ENCODE results near the gene MTO1. TPM values are rescaled to one million over a fixed set of nuclear protein-coding genes. Genes with fewer than 3 reads are reported as not detected.
"Not testable (repeated sequence)": the region's sequence is repeated elsewhere in the genome, so short reads cannot be mapped to it uniquely, and the experiment has no call there.

MTO1 gene, protein sequence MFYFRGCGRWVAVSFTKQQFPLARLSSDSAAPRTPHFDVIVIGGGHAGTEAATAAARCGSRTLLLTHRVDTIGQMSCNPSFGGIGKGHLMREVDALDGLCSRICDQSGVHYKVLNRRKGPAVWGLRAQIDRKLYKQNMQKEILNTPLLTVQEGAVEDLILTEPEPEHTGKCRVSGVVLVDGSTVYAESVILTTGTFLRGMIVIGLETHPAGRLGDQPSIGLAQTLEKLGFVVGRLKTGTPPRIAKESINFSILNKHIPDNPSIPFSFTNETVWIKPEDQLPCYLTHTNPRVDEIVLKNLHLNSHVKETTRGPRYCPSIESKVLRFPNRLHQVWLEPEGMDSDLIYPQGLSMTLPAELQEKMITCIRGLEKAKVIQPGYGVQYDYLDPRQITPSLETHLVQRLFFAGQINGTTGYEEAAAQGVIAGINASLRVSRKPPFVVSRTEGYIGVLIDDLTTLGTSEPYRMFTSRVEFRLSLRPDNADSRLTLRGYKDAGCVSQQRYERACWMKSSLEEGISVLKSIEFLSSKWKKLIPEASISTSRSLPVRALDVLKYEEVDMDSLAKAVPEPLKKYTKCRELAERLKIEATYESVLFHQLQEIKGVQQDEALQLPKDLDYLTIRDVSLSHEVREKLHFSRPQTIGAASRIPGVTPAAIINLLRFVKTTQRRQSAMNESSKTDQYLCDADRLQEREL
- total RNA-seq, result 27.9 and 32.1 TPM in 2 replicates

DNA sequence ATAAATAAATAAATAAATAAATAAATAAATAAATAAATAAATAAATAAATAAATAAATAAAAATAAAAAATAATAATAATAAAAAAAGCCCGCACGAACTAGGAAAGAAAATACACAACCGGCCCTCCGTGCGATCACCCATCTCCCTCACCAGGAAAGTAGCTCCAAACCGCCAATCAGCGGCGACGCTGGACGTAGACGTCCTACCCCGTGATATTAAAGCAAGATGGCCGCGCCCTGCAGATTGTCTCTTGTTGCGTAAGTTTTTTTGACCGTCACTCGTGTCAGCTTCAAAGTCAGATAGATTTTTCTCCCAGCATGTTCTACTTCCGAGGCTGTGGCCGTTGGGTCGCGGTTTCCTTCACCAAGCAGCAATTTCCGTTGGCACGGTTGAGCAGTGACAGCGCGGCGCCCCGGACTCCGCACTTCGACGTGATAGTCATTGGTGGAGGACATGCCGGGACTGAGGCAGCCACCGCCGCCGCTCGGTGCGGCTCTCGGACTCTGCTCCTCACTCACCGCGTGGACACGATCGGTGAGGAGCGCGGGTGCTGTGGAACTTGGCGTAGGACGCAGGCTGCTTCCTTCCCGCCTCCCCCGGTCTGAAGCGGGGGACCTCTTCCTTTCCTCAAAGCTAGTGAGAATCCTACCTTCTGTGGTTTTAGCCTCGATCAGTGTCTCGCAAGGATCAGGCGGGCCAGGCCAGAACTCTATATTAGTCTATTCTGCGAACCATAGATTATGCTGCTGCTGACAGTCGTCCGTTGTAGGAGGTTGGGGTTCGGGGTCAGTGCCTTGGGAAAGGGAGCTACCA lies at the start of gene MTO1:
TSS of gene MTO1 (plus strand) at position 201 of the 814 bp plus-strand sequence. CDS start at position 319, 118 bp downstream.
- H3K4me1 Mint-ChIP-seq (ENCODE audit: low read depth), result peaks cover 41% of the 10 kb centered on the region
- H3K36me3 Mint-ChIP-seq (ENCODE audit: low read depth), result peaks cover 22% of the 10 kb centered on the region
- H3K27ac Mint-ChIP-seq, result peak within 1 kb of the TSS; percentile 94
- peak; percentile 78 for DNase-seq (ENCODE audit: low spot score)
- no peaks in the 10 kb centered on the region for H3K9me3 Mint-ChIP-seq
- no peaks in the 10 kb centered on the region for H3K27me3 Mint-ChIP-seq (ENCODE audit: low read depth)
- intact Hi-C loops (cut with micrococcal nuclease), result loop anchor here (1.0 to 5.0 kb wide), 5 partner anchors 10 to 1821 kb away; partner anchors contain the start of genes EEF1A1, SLC17A5 and TMEM30A
- H3K4me3 Mint-ChIP-seq (ENCODE audit: low read depth), result peak within 1 kb of the TSS; percentile 89

DNA sequence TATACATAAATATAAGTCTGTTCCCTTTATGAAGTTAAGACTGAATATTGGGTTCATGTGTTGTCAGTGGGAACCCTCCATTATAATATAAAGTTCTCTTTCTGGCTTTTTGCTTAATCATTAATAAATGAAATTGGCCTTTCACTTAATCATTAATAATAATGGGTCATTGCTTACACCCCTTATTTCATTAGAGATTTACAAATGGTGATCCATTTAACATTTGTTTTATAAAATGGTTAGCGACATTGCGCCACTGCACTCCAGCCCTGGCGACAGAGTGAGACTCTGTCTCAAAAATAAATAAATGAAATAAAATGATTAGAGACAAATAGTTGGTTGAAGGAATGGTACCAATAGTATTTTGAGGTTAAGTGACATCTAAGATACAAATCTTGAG lies 48.4 kb upstream of the MTO1 start:
- Mint-ChIP-seq H3K27me3 (ENCODE audit: low read depth) (no peaks in the 10 kb centered on the region), H3K27ac (no peak overlapping the region), H3K4me3 (ENCODE audit: low read depth) (no peak overlapping the region), H3K4me1 (ENCODE audit: low read depth) (peaks cover 2% of the 10 kb centered on the region), H3K9me3 (no peaks in the 10 kb centered on the region), H3K36me3 (ENCODE audit: low read depth) (peaks cover 44% of the 10 kb centered on the region)
- no peak for DNase-seq (ENCODE audit: low spot score)
- intact Hi-C loops (cut with micrococcal nuclease), result no loop called here

DNA sequence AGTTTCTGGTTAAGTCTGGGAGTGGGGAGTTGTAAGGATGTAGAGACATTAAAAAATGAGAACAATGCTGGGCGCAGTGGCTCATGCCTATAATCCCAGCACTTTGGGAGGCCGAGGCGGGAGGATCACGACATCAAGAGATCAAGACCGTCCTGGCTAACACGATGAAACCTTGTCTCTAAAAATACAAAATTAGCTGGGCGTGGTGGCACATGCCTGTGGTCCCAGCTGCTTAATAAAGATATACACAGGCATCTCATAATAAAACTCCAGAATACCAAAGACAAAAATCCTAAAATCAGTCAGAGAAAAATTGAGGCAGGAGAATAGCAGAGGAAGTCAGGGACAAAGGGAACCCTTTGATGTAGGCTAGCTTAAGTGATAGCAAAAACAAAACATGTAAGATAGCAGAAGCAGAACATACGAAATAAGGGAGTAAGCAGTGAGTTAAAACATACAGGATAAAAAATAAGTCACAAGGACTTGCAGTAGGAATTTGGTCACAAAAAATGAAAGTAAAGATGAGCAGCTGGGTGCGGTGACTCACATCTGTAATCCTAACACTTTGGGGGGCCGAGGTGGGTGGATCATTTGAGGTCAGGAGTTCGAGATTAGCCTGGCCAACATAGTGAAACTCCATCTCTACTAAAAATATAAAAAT lies 43.3 kb upstream of the MTO1 start:
- H3K27ac Mint-ChIP-seq, result peak overlapping the region; percentile 46
- no peak for DNase-seq (ENCODE audit: low spot score)
- H3K36me3 Mint-ChIP-seq (ENCODE audit: low read depth), result peaks cover 69% of the 10 kb centered on the region
- intact Hi-C loops (cut with micrococcal nuclease), result no loop called here
- H3K4me3 Mint-ChIP-seq (ENCODE audit: low read depth), result no peak overlapping the region
- H3K27me3 Mint-ChIP-seq (ENCODE audit: low read depth), result no peaks in the 10 kb centered on the region
- peaks cover 23% of the 10 kb centered on the region for H3K4me1 Mint-ChIP-seq (ENCODE audit: low read depth)
- H3K9me3 Mint-ChIP-seq, result no peaks in the 10 kb centered on the region

DNA sequence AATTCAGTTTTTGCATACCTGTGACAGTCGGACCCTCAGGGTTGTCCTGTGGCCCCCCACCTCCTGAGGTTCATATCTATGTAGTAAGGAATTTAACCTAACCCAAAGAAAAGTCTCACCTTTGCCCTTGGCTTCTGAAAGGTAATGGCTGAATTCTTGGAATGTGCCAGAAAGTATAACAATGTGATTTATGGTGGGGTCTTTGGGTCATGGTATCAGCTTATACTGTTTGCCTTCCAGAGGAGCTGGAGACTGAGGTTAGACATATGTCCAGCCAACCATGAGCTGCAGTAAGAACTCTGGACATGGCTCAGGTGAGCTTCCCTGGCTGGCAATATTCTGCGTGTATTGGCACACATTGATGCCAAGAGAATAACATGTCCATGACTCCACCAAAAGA lies 40.0 kb upstream of the MTO1 start:
- H3K4me3 Mint-ChIP-seq (ENCODE audit: low read depth), result no peak overlapping the region
- no peaks in the 10 kb centered on the region for H3K27me3 Mint-ChIP-seq (ENCODE audit: low read depth)
- peaks cover 57% of the 10 kb centered on the region for H3K36me3 Mint-ChIP-seq (ENCODE audit: low read depth)
- intact Hi-C loops (cut with micrococcal nuclease), result no loop called here
- H3K9me3 Mint-ChIP-seq, result no peaks in the 10 kb centered on the region
- H3K27ac Mint-ChIP-seq, result no peak overlapping the region
- peaks cover 27% of the 10 kb centered on the region for H3K4me1 Mint-ChIP-seq (ENCODE audit: low read depth)
- DNase-seq (ENCODE audit: low spot score), result no peak

DNA sequence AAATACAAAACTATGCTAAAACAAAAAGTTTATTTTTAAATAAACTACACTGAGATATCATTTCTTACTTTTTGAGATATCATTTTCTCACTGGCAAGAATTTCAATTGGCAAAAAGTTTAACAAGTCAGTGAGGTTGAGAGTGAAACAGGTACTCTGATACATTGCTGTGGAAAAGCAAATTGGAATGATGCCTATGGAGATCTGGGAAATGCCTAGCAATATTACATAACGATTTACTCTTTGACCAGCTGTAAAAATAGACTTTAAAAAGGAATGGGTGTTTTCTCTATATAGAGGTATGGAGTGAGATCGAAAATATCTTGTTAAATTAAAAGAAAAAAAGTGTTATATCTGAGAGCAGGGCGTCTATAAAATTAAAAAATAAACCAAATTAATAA lies 26.3 kb upstream of the MTO1 start:
- no peak for DNase-seq (ENCODE audit: low spot score)
- Mint-ChIP-seq H3K9me3 (no peaks in the 10 kb centered on the region), H3K4me3 (ENCODE audit: low read depth) (no peak overlapping the region), H3K36me3 (ENCODE audit: low read depth) (peaks cover 71% of the 10 kb centered on the region), H3K4me1 (ENCODE audit: low read depth) (peaks cover 20% of the 10 kb centered on the region), H3K27ac (no peak overlapping the region), H3K27me3 (ENCODE audit: low read depth) (no peaks in the 10 kb centered on the region)
- intact Hi-C loops (cut with micrococcal nuclease), result no loop called here

DNA sequence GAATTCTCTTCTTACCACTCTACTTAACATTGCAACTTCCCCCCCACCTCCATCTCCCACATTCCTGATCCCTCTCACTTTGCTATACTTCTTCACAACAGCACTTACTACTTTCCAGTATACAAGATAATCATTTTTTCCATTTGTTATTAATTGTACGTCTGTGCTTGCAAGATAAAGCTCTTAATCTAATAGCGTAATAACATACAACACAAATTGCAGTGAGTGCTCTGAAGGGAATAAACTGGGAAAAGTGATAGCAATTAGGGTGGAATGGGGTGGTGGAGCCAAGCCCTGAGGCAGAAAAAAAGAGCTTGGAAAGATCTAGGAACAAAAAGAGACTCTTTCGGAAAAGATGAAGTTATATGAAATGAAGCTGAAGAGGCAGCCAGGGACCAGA lies 18.0 kb upstream of the MTO1 start:
- intact Hi-C loops (cut with micrococcal nuclease), result no loop called here
- Mint-ChIP-seq H3K36me3 (ENCODE audit: low read depth) (peaks cover 75% of the 10 kb centered on the region), H3K9me3 (no peaks in the 10 kb centered on the region), H3K27ac (no peak overlapping the region), H3K4me3 (ENCODE audit: low read depth) (no peak overlapping the region), H3K27me3 (ENCODE audit: low read depth) (no peaks in the 10 kb centered on the region), H3K4me1 (ENCODE audit: low read depth) (peaks cover 37% of the 10 kb centered on the region)
- no peak for DNase-seq (ENCODE audit: low spot score)

DNA sequence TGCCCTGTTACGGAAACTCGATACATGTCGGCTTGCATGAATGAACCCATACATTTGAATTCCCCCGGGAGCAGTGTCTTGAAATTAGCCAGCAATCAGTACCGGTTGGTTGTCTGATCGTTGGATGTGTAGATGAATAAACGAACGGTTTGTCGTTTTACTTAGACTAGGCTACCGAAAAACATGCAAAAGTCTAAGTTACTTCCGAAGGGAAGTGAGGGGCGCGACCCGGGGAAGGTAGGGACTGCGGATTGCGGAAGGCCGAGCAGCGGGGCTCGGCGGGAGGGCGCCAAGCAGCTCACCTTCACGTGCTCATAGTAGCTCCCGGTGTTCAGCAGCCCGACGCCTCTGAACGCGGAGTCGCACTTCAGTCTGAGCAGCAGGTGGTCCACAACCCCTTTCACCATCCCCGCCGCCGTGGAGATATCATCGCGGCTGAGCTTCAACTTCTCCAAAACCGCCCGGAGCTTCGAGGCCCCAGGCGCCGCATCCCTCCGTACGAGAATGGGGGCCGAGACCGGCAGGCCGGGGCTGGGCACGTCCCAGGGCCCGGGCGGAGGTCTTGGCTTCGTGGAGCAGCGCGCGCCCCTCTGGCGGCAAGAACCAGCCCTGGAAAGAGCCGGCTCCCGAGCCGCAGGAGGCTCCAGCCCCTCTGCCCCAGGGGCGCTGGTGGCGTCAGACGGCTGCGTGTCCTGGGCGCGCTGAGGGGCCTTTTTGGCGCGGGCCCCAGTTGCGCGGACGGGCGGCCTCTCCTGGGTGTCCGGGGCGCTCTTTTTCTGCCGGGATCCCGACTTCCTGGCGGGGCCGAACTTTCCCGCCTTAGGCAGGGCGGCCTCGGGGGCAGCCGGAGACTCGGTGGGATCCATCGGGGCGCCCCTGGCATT lies 10.1 kb upstream of the MTO1 start:
- no peaks in the 10 kb centered on the region for H3K9me3 Mint-ChIP-seq
- H3K27me3 Mint-ChIP-seq (ENCODE audit: low read depth), result no peaks in the 10 kb centered on the region
- peak overlapping the region; percentile 82 for H3K27ac Mint-ChIP-seq
- intact Hi-C loops (cut with micrococcal nuclease), result loop anchor here (1.0 to 10.0 kb wide), 4 partner anchors 10 to 827 kb away; partner anchors contain the start of genes EEF1A1, KCNQ5 and MTO1
- peak overlapping the region; percentile 87 for H3K4me3 Mint-ChIP-seq (ENCODE audit: low read depth)
- peaks cover 25% of the 10 kb centered on the region for H3K4me1 Mint-ChIP-seq (ENCODE audit: low read depth)
- DNase-seq (ENCODE audit: low spot score), result peak; percentile 37
- peaks cover 33% of the 10 kb centered on the region for H3K36me3 Mint-ChIP-seq (ENCODE audit: low read depth)

DNA sequence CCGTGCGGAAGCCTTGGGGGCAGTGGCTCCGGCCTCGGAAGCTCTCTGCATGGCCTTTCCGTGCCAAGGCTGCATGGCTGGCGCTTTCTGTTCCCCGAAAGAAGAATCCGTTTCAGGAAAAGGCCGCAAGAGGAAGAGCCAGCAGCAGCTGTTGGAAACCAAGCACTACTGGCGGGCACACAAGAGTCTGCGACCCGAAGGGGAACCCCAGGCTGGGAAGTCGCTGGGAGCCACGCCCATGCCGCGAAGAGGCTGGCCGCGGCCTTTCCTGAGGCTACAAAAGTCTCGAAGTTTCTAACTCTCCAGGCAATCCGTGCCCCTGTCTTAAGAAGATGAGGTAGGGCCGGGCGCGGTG lies 9.5 kb upstream of the MTO1 start, which contains the start of gene CGAS:
TSS of gene CGAS (minus strand) at position 191 of the 355 bp plus-strand sequence. CDS start at position 75, 116 bp downstream.
- Mint-ChIP-seq H3K27ac (peak within 1 kb of the TSS; percentile 82), H3K36me3 (ENCODE audit: low read depth) (peaks cover 33% of the 10 kb centered on the region), H3K27me3 (ENCODE audit: low read depth) (no peaks in the 10 kb centered on the region), H3K9me3 (no peaks in the 10 kb centered on the region), H3K4me3 (ENCODE audit: low read depth) (peak within 1 kb of the TSS; percentile 87), H3K4me1 (ENCODE audit: low read depth) (peaks cover 28% of the 10 kb centered on the region)
- intact Hi-C loops (cut with micrococcal nuclease), result loop anchor here (2.0 to 10.0 kb wide), 3 partner anchors 69 to 827 kb away; partner anchors contain the start of genes EEF1A1 and KCNQ5
- DNase-seq (ENCODE audit: low spot score), result peak; percentile 76

DNA sequence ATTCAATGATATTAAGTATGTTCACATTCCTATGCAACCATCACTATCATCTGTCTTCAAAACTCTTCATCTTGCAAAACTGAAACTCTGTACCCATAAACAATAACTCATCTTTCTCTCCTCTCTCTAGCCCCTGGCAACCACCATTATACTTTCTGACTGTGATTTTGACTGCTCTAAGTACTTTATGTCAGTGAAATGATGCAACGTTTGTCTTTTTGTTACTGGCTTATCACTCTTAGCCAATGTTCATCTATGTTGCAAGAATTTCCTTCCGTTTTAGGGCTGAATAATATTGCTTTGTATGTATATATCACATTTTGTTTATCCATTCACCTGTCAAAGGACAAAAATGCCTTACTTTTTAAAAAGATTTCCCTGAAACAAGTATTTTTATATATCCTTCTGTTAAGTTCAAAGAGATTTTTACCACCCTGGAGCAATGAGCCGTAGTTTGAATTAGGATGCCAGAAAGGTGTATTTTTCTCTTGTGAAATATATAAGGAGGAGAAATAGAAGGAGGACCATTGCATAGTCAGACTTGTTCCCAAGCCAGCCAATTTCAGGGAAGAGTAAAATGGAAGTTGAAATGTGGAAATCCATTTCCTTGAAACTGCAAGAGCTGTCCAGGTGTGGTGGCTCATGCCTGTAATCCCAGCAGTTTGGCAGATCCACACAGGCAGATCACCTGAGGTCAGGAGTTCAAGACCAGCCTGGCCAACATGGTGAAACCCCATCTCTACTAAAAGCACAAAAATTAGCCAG lies 5.5 kb upstream of the MTO1 start:
- Mint-ChIP-seq H3K4me3 (ENCODE audit: low read depth) (no peak overlapping the region), H3K36me3 (ENCODE audit: low read depth) (no peaks in the 10 kb centered on the region), H3K9me3 (no peaks in the 10 kb centered on the region), H3K27ac (peak overlapping the region; percentile 42), H3K27me3 (ENCODE audit: low read depth) (no peaks in the 10 kb centered on the region), H3K4me1 (ENCODE audit: low read depth) (peaks cover 44% of the 10 kb centered on the region)
- intact Hi-C loops (cut with micrococcal nuclease), result loop anchor here (10.0 kb wide), 2 partner anchors 129 to 831 kb away; partner anchors contain the start of gene KCNQ5
- no peak for DNase-seq (ENCODE audit: low spot score)

DNA sequence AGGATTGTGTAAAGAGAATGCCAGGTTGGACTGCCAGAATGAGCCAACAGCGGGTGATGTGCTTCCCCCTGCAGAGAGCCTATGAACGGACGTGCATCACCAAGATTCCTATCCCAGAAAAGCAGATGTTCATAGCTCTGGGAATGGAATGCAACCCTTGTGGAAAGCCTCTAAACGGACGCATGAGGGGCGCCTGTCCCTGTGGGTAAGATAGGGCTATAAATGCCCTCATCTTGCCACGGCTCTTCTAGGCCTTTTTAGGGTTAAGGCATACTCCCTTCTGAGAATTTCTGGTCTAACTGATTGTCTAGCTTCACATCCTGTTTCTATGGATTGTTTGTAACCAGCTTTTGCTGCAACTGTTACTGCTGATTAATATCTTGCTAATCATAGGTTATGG lies 2.1 kb upstream of the MTO1 start:
- not testable (repeated sequence) for H3K36me3 Mint-ChIP-seq (ENCODE audit: low read depth); H3K9me3 Mint-ChIP-seq; H3K27me3 Mint-ChIP-seq (ENCODE audit: low read depth); DNase-seq (ENCODE audit: low spot score)
- H3K4me3 Mint-ChIP-seq (ENCODE audit: low read depth), result peak overlapping the region; percentile 62
- H3K27ac Mint-ChIP-seq, result peak overlapping the region; percentile 90
- H3K4me1 Mint-ChIP-seq (ENCODE audit: low read depth), result peaks cover 46% of the 10 kb centered on the region
- intact Hi-C loops (cut with micrococcal nuclease), result loop anchor here (10.0 kb wide), 2 partner anchors 125 to 835 kb away; partner anchors contain the start of gene KCNQ5

DNA sequence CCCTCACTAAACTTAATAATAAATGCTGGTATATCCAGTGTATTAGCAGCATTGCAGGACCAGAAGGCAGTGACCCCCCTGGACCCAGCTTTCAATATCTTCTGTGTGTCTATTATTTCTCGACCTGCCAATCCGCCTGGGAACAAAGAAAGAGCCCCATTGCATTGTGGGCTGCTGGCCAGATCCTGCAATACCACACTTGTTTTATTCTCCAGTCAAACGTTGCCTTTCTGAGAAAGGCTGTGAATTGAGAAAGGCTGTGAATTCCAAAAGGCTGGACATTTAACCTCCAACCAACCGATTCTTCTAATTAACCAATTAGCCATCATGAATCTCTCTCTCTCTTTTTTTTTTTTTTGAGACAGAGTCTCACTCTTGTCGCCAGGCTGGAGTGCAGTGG lies 1.5 kb upstream of the MTO1 start:
- H3K27ac Mint-ChIP-seq, result peak overlapping the region; percentile 90
- H3K27me3 Mint-ChIP-seq (ENCODE audit: low read depth), result no peaks in the 10 kb centered on the region
- H3K36me3 Mint-ChIP-seq (ENCODE audit: low read depth), result peaks cover 10% of the 10 kb centered on the region
- DNase-seq (ENCODE audit: low spot score), result no peak
- no peaks in the 10 kb centered on the region for H3K9me3 Mint-ChIP-seq
- intact Hi-C loops (cut with micrococcal nuclease), result loop anchor here (2.0 to 5.0 kb wide), 2 partner anchors 61 to 1822 kb away; partner anchors contain the start of genes EEF1A1 and TMEM30A
- H3K4me3 Mint-ChIP-seq (ENCODE audit: low read depth), result peak overlapping the region; percentile 62
- H3K4me1 Mint-ChIP-seq (ENCODE audit: low read depth), result peaks cover 43% of the 10 kb centered on the region

Measured in activated T-helper 2 cell treated with anti-CD3 and anti-CD28 coated beads, Interferon-gamma antibody, Interleukin-2, Interleukin-4, amounts not matched to agents 10 μg/mL and 5 μg/mL and 100 μg/mL, durations not matched to agents 14 hours and 24 hours and 36 hours (primary cell).